Natural killer cell (primary cell): ENCODE measurements around the gene IRGQ. TPM values are rescaled to one million over a fixed set of nuclear protein-coding genes. Genes with fewer than 3 reads are reported as not detected.
"Not testable (repeated sequence)": the region's sequence is repeated elsewhere in the genome, so short reads cannot be mapped to it uniquely, and the experiment has no call there.

Source experiments
- ATAC-seq, 3 donors: fragments of 150-1000 bp in 2 of 3; fragments of 200-7000 bp in 1 of 3; cut with Tn5 transposase; 1 replicate in 1 of 3; 2 replicates in 2 of 3; pipeline ENCODE4 v1.10.0; 2021; ENCODE audit warnings: mild to moderate bottlenecking in 2 of 3, moderate library complexity in 2 of 3
- DNase-seq, 2 donors: peaks; one replicate each; pipeline versions ENCODE4 v3.0.0 to v3.0.0-alpha.2; 2013 to 2021; ENCODE audit warnings: mixed read lengths in 1 of 2
- H3K27ac ChIP-seq: one replicate; pipeline ENCODE4 v1.5.1; 2013; ENCODE audit warnings: mild to moderate bottlenecking, low read length
- H3K27me3 ChIP-seq: one replicate; pipeline ENCODE4 v1.6.1; 2013; ENCODE audit warnings: low read length; ENCODE audit not compliant: control insufficient read depth, insufficient read depth
- H3K36me3 ChIP-seq: one replicate; pipeline ENCODE4 v1.6.1; 2013; ENCODE audit warnings: low read length; ENCODE audit not compliant: control insufficient read depth, insufficient read depth
- H3K4me1 ChIP-seq: one replicate; pipeline ENCODE4 v1.6.1; 2013; ENCODE audit warnings: low read length; ENCODE audit not compliant: control insufficient read depth, insufficient read depth
- H3K4me3 ChIP-seq: one replicate; pipeline ENCODE4 v1.5.1; 2013; ENCODE audit warnings: low read length
- H3K9me3 ChIP-seq: one replicate; pipeline ENCODE4 v1.6.1; 2013; ENCODE audit warnings: low read length; ENCODE audit not compliant: control insufficient read depth, insufficient read depth
- H3K27ac Mint-ChIP-seq, 2 donors: one replicate each; pipeline ENCODE4 v1.8.0; 2022; ENCODE audit warnings: mild to moderate bottlenecking in 2 of 2, mixed read lengths in 2 of 2, moderate library complexity in 1 of 2
- H3K27me3 Mint-ChIP-seq, 2 donors: one replicate each; pipeline ENCODE4 v1.8.0; 2022; ENCODE audit warnings: low read depth in 2 of 2, mixed read lengths in 2 of 2
- H3K36me3 Mint-ChIP-seq: one replicate; pipeline ENCODE4 v1.8.0; 2022; ENCODE audit warnings: mixed read lengths
- H3K4me1 Mint-ChIP-seq, 2 donors: one replicate each; pipeline ENCODE4 v1.8.0; 2022; ENCODE audit warnings: mixed read lengths in 2 of 2
- H3K4me3 Mint-ChIP-seq: one replicate; pipeline ENCODE4 v1.8.0; 2022; ENCODE audit warnings: mild to moderate bottlenecking, moderate library complexity, mixed read lengths
- H3K9me3 Mint-ChIP-seq, 2 donors: one replicate each; pipeline ENCODE4 v1.8.0; 2022; ENCODE audit warnings: mixed read lengths in 2 of 2
- WGBS: methylation state at CpG from one replicate; pipeline ENCODE4 v1.1.7; 2013; ENCODE audit warnings: missing lambda C conversion rate; ENCODE audit not compliant: insufficient coverage; 5-methylcytosine and 5-hydroxymethylcytosine counted together
- intact Hi-C: fragments of 100-400 bp; cut with micrococcal nuclease; formaldehyde crosslinking; loops from one replicate; pipeline ENCODE4 v1.14.2; 2022
- total RNA-seq, 4 donors: library from RNA; stranded (reverse); fragments of 120-200 nt in 1 of 4; gene quantifications; one replicate each; pipeline versions ENCODE4 v1.2.3 to v1.2.4, GENCODE V29; 2013 to 2022
- TF ChIP-seq, protein P1 (sequence below): fragments of 200-600 bp; IDR thresholded peaks from one replicate; pipeline ENCODE4 v1.8.0; 2022; ENCODE audit warnings: antibody characterized with exemption

IRGQ gene
- total RNA-seq, 3 donors from 2014 or later (not counting 1 experiment from before 2014, with no cell fraction given) = 28.5 to 43.7 (median 32.2) TPM

DNA sequence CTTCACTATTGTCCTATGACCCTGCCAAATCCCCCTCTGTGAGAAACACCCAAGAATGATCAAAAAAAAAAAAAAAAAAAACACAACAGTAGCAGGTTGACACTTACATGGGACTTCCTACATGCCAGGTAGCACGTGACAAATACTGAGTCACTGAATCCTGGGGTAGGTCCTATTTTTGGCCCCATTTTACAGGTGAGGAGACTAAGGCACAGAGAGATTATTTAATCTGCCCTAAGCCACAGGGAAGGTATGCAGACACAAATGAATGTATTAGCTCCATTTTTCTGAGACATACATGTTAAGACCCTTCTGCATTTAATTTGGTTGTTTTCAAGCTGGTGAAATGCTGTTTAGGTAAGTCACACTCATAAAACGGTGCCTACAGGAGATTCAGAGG lies 47.2 kb downstream of the IRGQ start:
- no peak overlapping the region for H3K4me3 ChIP-seq
- H3K27me3 ChIP-seq = no peaks in the 10 kb centered on the region
- no peaks in the 10 kb centered on the region for H3K4me1 ChIP-seq
- H3K9me3 ChIP-seq = no peaks in the 10 kb centered on the region
- DNase-seq (no peak), ATAC-seq (no peak)
- H3K27ac Mint-ChIP-seq = no peak overlapping the region
- TF ChIP-seq, protein P1, sequence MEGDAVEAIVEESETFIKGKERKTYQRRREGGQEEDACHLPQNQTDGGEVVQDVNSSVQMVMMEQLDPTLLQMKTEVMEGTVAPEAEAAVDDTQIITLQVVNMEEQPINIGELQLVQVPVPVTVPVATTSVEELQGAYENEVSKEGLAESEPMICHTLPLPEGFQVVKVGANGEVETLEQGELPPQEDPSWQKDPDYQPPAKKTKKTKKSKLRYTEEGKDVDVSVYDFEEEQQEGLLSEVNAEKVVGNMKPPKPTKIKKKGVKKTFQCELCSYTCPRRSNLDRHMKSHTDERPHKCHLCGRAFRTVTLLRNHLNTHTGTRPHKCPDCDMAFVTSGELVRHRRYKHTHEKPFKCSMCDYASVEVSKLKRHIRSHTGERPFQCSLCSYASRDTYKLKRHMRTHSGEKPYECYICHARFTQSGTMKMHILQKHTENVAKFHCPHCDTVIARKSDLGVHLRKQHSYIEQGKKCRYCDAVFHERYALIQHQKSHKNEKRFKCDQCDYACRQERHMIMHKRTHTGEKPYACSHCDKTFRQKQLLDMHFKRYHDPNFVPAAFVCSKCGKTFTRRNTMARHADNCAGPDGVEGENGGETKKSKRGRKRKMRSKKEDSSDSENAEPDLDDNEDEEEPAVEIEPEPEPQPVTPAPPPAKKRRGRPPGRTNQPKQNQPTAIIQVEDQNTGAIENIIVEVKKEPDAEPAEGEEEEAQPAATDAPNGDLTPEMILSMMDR = no peak
- no peaks in the 10 kb centered on the region for H3K36me3 Mint-ChIP-seq
- H3K4me1 Mint-ChIP-seq = no peaks in the 10 kb centered on the region
- no peak overlapping the region for H3K27ac ChIP-seq
- H3K9me3 Mint-ChIP-seq = no peaks in the 10 kb centered on the region
- 81% methylated on average over 1 of the region's 2 CpGs for WGBS
- intact Hi-C loops = no loop called here
- peaks cover 40% of the 10 kb centered on the region for H3K36me3 ChIP-seq
- no peaks in the 10 kb centered on the region for H3K27me3 Mint-ChIP-seq
- no peak overlapping the region for H3K4me3 Mint-ChIP-seq

DNA sequence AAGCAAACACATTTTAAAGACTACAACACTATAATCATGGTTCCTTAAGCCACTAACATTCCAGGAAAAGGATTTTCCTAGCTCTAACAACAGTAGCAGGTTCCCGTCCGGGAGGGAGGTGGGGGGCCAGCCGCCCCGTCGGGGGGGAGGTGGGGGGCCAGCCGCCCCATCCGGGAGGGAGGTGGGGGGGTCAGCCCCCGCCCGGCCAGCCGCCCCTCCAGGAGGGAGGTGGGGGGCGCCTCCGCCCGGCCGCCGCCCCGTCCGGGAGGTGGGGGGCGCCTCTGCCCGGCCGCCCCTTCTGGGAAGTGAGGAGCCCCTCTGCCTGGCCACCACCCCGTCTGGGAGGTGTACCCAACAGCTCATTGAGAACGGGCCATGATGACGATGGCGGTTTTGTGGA lies 48.0 kb downstream of the IRGQ start:
- DNase-seq, intact Hi-C loops, H3K9me3 ChIP-seq, H3K4me3 Mint-ChIP-seq, H3K27me3 ChIP-seq, ATAC-seq, H3K9me3 Mint-ChIP-seq, H3K4me1 Mint-ChIP-seq, H3K27ac Mint-ChIP-seq, H3K27ac ChIP-seq, H3K27me3 Mint-ChIP-seq, H3K4me1 ChIP-seq, H3K36me3 Mint-ChIP-seq, H3K4me3 ChIP-seq: not testable (repeated sequence)
- peaks cover 42% of the 10 kb centered on the region for H3K36me3 ChIP-seq
- no CpG with 5 or more reads among the region's 24 CpGs for WGBS

DNA sequence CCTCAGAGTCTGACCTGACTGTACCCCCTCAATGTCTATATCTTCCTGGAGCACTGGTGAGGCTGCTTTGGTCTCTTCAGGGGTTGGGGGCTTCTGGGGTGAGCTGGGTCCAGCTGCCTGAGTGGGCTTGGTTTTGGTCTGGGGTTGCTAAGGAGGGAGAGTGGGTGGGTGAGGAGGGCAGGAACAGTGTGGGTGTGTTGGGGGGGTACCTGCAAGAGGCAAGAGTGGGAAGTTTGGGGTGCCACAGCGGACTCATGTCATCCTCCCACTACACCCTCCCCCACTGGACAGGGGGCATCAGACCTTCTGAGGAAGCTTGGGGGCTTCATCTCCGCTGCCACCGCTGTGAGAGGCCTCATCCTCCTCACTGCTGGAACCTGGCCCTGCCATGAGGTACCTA lies 49.4 kb downstream of the IRGQ start:
- intact Hi-C loops = no loop called here
- H3K27me3 ChIP-seq = no peaks in the 10 kb centered on the region
- ATAC-seq (no peak), DNase-seq (no peak)
- no peaks in the 10 kb centered on the region for H3K9me3 Mint-ChIP-seq
- no peak overlapping the region for H3K27ac Mint-ChIP-seq
- H3K4me1 Mint-ChIP-seq = no peaks in the 10 kb centered on the region
- no peaks in the 10 kb centered on the region for H3K27me3 Mint-ChIP-seq
- TF ChIP-seq, protein P1 = no peak
- no peak overlapping the region for H3K27ac ChIP-seq
- no peaks in the 10 kb centered on the region for H3K9me3 ChIP-seq
- no peak overlapping the region for H3K4me3 ChIP-seq
- WGBS = 100% methylated on average over 2 of the region's 3 CpGs
- H3K4me1 ChIP-seq = no peaks in the 10 kb centered on the region
- H3K36me3 ChIP-seq = peaks cover 39% of the 10 kb centered on the region
- no peaks in the 10 kb centered on the region for H3K36me3 Mint-ChIP-seq
- H3K4me3 Mint-ChIP-seq = no peak overlapping the region

DNA sequence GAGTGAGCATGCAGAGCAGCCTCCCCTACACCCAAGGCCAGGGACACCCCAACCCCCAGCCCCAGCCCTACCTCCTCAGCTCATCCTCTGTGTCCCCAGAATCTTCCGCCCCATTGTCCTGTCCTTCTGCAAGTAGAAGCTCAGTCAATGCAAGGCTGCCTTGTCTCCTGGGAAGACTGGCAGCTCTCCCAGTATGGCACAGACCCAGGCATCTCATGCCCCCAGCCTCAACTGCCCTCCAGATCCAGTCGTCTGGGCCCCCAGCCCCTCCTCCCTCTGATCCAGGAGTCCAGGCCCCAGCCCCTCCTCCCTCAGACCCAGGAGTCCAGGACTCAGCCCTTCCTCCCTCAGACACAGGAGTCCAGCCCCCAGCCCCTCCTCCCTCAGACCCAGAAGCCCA lies 50.0 kb downstream of the IRGQ start:
- Histone ChIP-seq H3K4me1 (no peaks in the 10 kb centered on the region), H3K27ac (no peak overlapping the region), H3K36me3 (peaks cover 35% of the 10 kb centered on the region), H3K4me3 (no peak overlapping the region), H3K27me3 (no peaks in the 10 kb centered on the region), H3K9me3 (no peaks in the 10 kb centered on the region)
- TF ChIP-seq, protein P1 = no peak
- Mint-ChIP-seq H3K36me3 (no peaks in the 10 kb centered on the region), H3K4me1 (no peaks in the 10 kb centered on the region), H3K4me3 (no peak overlapping the region), H3K27ac (no peak overlapping the region), H3K9me3 (no peaks in the 10 kb centered on the region), H3K27me3 (no peaks in the 10 kb centered on the region)
- no peak for ATAC-seq
- intact Hi-C loops = no loop called here
- WGBS = 96% methylated on average over 2 of the region's 2 CpGs
- no peak for DNase-seq
